ENCODE results near the gene SHFL.

SHFL gene

GRCh38 chr19:10104665-10105508 is 18.8 kb downstream of the SHFL start (continued):
- TF ChIP-seq GLIS1 (tag by site-specific recombination; IDR thresholded peaks at IDR 0.05) (no peak), ZNF19 (tag by site-specific recombination; IDR thresholded peaks at IDR 0.05; ENCODE audit: low read depth) (no peak), ZNF658 (tag by site-specific recombination; IDR thresholded peaks at IDR 0.05) (no peak)
- TF ChIP-seq, protein P1, sequence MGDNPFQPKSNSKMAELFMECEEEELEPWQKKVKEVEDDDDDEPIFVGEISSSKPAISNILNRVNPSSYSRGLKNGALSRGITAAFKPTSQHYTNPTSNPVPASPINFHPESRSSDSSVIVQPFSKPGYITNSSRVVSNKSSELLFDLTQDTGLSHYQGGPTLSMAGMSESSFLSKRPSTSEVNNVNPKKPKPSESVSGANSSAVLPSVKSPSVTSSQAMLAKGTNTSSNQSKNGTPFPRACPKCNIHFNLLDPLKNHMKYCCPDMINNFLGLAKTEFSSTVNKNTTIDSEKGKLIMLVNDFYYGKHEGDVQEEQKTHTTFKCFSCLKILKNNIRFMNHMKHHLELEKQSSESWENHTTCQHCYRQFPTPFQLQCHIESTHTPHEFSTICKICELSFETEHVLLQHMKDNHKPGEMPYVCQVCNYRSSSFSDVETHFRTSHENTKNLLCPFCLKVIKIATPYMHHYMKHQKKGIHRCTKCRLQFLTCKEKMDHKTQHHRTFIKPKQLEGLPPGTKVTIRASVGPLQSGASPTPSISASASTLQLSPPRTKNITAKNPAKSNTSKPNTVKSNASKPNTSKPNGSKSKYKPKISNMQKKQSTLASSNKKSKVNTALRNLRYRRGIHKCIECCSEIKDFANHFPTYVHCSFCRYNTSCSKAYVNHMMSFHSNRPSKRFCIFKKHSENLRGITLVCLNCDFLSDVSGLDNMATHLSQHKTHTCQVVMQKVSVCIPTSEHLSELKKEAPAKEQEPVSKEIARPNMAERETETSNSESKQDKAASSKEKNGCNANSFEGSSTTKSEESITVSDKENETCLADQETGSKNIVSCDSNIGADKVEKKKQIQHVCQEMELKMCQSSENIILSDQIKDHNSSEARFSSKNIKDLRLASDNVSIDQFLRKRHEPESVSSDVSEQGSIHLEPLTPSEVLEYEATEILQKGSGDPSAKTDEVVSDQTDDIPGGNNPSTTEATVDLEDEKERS (tag by site-specific recombination; IDR thresholded peaks at IDR 0.05), result no peak

GRCh38 chr19:10105509-10106099 is 19.5 kb downstream of the SHFL start:
- CTCF ChIA-PET, result interaction anchor here (0.6 to 1.2 kb wide), 3 partner anchors 64 to 154 kb away, joined by 3 to 4 read pairs (median 3); no protein-coding TSS in a partner anchor
- Histone ChIP-seq H3K27ac (ENCODE audit: extremely low read depth, low read depth, low read length) (no peak overlapping the region), H3K4me1 (ENCODE audit: control insufficient read depth, insufficient read depth, low read length) (no peaks in the 10 kb centered on the region)
- TF ChIP-seq ZNF555 (tag by site-specific recombination; conservative IDR thresholded peaks at IDR 0.05) (no peak), YY2 (tag by site-specific recombination; IDR thresholded peaks at IDR 0.05) (no peak), ZNF791 (tag by site-specific recombination; IDR thresholded peaks at IDR 0.05) (no peak), ZNF600 (tag by site-specific recombination; IDR thresholded peaks at IDR 0.05) (no peak), ZSCAN16 (tag by site-specific recombination; IDR thresholded peaks at IDR 0.05) (no peak), ZNF184 (tag by site-specific recombination; IDR thresholded peaks at IDR 0.05) (peak; percentile 50; the same call in 1 of the 2 replicates), BCL6B (tag by site-specific recombination; IDR thresholded peaks at IDR 0.05) (no peak), PBX3 (CRISPR knock-in tag; IDR thresholded peaks at IDR 0.05) (0 out of 2 replicates have a peak, but pooled peaks have one; percentile 6), ZNF558 (tag by site-specific recombination; IDR thresholded peaks at IDR 0.05) (no peak), ZNF501 (tag by site-specific recombination; IDR thresholded peaks at IDR 0.05) (no peak)
- TF ChIP-seq, protein P2, sequence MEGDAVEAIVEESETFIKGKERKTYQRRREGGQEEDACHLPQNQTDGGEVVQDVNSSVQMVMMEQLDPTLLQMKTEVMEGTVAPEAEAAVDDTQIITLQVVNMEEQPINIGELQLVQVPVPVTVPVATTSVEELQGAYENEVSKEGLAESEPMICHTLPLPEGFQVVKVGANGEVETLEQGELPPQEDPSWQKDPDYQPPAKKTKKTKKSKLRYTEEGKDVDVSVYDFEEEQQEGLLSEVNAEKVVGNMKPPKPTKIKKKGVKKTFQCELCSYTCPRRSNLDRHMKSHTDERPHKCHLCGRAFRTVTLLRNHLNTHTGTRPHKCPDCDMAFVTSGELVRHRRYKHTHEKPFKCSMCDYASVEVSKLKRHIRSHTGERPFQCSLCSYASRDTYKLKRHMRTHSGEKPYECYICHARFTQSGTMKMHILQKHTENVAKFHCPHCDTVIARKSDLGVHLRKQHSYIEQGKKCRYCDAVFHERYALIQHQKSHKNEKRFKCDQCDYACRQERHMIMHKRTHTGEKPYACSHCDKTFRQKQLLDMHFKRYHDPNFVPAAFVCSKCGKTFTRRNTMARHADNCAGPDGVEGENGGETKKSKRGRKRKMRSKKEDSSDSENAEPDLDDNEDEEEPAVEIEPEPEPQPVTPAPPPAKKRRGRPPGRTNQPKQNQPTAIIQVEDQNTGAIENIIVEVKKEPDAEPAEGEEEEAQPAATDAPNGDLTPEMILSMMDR (tag by site-specific recombination; IDR thresholded peaks at IDR 0.05), result no peak
- TF ChIP-seq, protein P3, sequence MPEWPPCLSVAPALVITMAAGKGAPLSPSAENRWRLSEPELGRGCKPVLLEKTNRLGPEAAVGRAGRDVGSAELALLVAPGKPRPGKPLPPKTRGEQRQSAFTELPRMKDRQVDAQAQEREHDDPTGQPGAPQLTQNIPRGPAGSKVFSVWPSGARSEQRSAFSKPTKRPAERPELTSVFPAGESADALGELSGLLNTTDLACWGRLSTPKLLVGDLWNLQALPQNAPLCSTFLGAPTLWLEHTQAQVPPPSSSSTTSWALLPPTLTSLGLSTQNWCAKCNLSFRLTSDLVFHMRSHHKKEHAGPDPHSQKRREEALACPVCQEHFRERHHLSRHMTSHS (tag by site-specific recombination; IDR thresholded peaks at IDR 0.05), result no peak
- TF ChIP-seq, protein P4, sequence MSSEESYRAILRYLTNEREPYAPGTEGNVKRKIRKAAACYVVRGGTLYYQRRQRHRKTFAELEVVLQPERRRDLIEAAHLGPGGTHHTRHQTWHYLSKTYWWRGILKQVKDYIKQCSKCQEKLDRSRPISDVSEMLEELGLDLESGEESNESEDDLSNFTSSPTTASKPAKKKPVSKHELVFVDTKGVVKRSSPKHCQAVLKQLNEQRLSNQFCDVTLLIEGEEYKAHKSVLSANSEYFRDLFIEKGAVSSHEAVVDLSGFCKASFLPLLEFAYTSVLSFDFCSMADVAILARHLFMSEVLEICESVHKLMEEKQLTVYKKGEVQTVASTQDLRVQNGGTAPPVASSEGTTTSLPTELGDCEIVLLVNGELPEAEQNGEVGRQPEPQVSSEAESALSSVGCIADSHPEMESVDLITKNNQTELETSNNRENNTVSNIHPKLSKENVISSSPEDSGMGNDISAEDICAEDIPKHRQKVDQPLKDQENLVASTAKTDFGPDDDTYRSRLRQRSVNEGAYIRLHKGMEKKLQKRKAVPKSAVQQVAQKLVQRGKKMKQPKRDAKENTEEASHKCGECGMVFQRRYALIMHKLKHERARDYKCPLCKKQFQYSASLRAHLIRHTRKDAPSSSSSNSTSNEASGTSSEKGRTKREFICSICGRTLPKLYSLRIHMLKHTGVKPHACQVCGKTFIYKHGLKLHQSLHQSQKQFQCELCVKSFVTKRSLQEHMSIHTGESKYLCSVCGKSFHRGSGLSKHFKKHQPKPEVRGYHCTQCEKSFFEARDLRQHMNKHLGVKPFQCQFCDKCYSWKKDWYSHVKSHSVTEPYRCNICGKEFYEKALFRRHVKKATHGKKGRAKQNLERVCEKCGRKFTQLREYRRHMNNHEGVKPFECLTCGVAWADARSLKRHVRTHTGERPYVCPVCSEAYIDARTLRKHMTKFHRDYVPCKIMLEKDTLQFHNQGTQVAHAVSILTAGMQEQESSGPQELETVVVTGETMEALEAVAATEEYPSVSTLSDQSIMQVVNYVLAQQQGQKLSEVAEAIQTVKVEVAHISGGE (tag by site-specific recombination; conservative IDR thresholded peaks at IDR 0.05; ENCODE audit: low read depth), result no peak
- TF ChIP-seq, protein P5, sequence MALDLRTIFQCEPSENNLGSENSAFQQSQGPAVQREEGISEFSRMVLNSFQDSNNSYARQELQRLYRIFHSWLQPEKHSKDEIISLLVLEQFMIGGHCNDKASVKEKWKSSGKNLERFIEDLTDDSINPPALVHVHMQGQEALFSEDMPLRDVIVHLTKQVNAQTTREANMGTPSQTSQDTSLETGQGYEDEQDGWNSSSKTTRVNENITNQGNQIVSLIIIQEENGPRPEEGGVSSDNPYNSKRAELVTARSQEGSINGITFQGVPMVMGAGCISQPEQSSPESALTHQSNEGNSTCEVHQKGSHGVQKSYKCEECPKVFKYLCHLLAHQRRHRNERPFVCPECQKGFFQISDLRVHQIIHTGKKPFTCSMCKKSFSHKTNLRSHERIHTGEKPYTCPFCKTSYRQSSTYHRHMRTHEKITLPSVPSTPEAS (tag by site-specific recombination; IDR thresholded peaks at IDR 0.05), result no peak

More at GRCh38 chr19:10105509-10106099, 19.5 kb downstream of the SHFL start:
- Histone ChIP-seq H3K9me3 (ENCODE audit: control insufficient read depth, insufficient read depth, low read depth, low read length) (no peaks in the 10 kb centered on the region), H3K4me3 (ENCODE audit: low read depth, low read length) (no peak overlapping the region), H3K36me3 (ENCODE audit: control insufficient read depth in 2 of 2, insufficient read depth in 1 of 2, low read length in 2 of 2) (peaks cover 14 to 36% of the 10 kb centered on the region in 2 experiments; a peak in 2 of 3 replicates)
- POLR2A ChIA-PET, result interaction anchor here (0.6 to 2.1 kb wide), 6 partner anchors 9 to 406 kb away, joined by 3 to 26 read pairs (median 4); partner anchors contain the start of gene DNMT1

Measured in HEK293 (cell line).